Measurements from ENCODE around the gene RAPGEF2.

Gene RAPGEF2

GRCh38 chr4:159280442-159281172, 177.7 kb downstream of the RAPGEF2 start:
- intact Hi-C loops (cut with DNase I) = no loop called here

GRCh38 chr4:159281771-159282170, 178.9 kb downstream of the RAPGEF2 start:
- intact Hi-C loops (cut with DNase I) = no loop called here

More at GRCh38 chr4:159280442-159281172, 177.7 kb downstream of the RAPGEF2 start:
- DNase-seq = no peak

GRCh38 chr4:159282329-159282728, 179.4 kb downstream of the RAPGEF2 start:
- DNase-seq = no peak
- intact Hi-C loops (cut with DNase I) = no loop called here

More at GRCh38 chr4:159281771-159282170, 178.9 kb downstream of the RAPGEF2 start:
- DNase-seq = no peak

GRCh38 chr4:159282944-159283343, 180.1 kb downstream of the RAPGEF2 start:
- intact Hi-C loops (cut with DNase I) = no loop called here
- DNase-seq = no peak

GRCh38 chr4:159283696-159284095, 180.8 kb downstream of the RAPGEF2 start:
- intact Hi-C loops (cut with DNase I) = no loop called here

GRCh38 chr4:159284113-159284512, 181.2 kb downstream of the RAPGEF2 start:
- DNase-seq = no peak
- intact Hi-C loops (cut with DNase I) = no loop called here

More at GRCh38 chr4:159283696-159284095, 180.8 kb downstream of the RAPGEF2 start:
- no peak for DNase-seq

GRCh38 chr4:159284733-159285132, 181.9 kb downstream of the RAPGEF2 start:
- intact Hi-C loops (cut with DNase I) = no loop called here

GRCh38 chr4:159287767-159288166, 184.9 kb downstream of the RAPGEF2 start:
- intact Hi-C loops (cut with DNase I) = no loop called here
- no peak for DNase-seq

More at GRCh38 chr4:159284733-159285132, 181.9 kb downstream of the RAPGEF2 start:
- DNase-seq = no peak

- intact Hi-C loops (cut with DNase I) = no loop called here
- no peak for DNase-seq
Observed at GRCh38 chr4:159289682-159290081, 186.8 kb downstream of the RAPGEF2 start.

- intact Hi-C loops (cut with DNase I) = no loop called here
- DNase-seq = no peak
Observed at GRCh38 chr4:159290321-159291030, 187.6 kb downstream of the RAPGEF2 start.

- DNase-seq = no peak
- intact Hi-C loops (cut with DNase I) = no loop called here
Observed at GRCh38 chr4:159291176-159291575, 188.3 kb downstream of the RAPGEF2 start.

- DNase-seq = no peak
- intact Hi-C loops (cut with DNase I) = no loop called here
Observed at GRCh38 chr4:159292137-159292896, 189.4 kb downstream of the RAPGEF2 start.

GRCh38 chr4:159293811-159294515, 191.1 kb downstream of the RAPGEF2 start:
- intact Hi-C loops (cut with DNase I) = no loop called here
- no peak for DNase-seq

- DNase-seq = no peak
Observed at GRCh38 chr4:159296061-159296460, 193.2 kb downstream of the RAPGEF2 start.

GRCh38 chr4:159297091-159297490, 194.2 kb downstream of the RAPGEF2 start:
- DNase-seq = no peak
- intact Hi-C loops (cut with DNase I) = no loop called here

More at GRCh38 chr4:159296061-159296460, 193.2 kb downstream of the RAPGEF2 start:
- intact Hi-C loops (cut with DNase I) = no loop called here

GRCh38 chr4:159298502-159298901, 195.6 kb downstream of the RAPGEF2 start:
- no peak for DNase-seq
- intact Hi-C loops (cut with DNase I) = no loop called here

- no peak for DNase-seq
- intact Hi-C loops (cut with DNase I) = no loop called here
Observed at GRCh38 chr4:159303435-159303834, 200.6 kb downstream of the RAPGEF2 start.

- intact Hi-C loops (cut with DNase I) = no loop called here
- no peak for DNase-seq
Observed at GRCh38 chr4:159305129-159305528, 202.2 kb downstream of the RAPGEF2 start.

- intact Hi-C loops (cut with DNase I) = no loop called here
- DNase-seq = no peak
Observed at GRCh38 chr4:159307929-159308328, 205.1 kb downstream of the RAPGEF2 start.

Measured in head of caudate nucleus (tissue), 42 donors.